Measurements from ENCODE around the gene CHMP2A. TPM values are rescaled to one million over a fixed set of nuclear protein-coding genes. Genes with fewer than 3 reads are reported as not detected.

CHMP2A gene
- total and polyA plus RNA-seq, 2 of the 8 experiments (the other 6 are each of a cell fraction or from before 2014, with no cell fraction given) = 70.0 to 132 TPM

DNA sequence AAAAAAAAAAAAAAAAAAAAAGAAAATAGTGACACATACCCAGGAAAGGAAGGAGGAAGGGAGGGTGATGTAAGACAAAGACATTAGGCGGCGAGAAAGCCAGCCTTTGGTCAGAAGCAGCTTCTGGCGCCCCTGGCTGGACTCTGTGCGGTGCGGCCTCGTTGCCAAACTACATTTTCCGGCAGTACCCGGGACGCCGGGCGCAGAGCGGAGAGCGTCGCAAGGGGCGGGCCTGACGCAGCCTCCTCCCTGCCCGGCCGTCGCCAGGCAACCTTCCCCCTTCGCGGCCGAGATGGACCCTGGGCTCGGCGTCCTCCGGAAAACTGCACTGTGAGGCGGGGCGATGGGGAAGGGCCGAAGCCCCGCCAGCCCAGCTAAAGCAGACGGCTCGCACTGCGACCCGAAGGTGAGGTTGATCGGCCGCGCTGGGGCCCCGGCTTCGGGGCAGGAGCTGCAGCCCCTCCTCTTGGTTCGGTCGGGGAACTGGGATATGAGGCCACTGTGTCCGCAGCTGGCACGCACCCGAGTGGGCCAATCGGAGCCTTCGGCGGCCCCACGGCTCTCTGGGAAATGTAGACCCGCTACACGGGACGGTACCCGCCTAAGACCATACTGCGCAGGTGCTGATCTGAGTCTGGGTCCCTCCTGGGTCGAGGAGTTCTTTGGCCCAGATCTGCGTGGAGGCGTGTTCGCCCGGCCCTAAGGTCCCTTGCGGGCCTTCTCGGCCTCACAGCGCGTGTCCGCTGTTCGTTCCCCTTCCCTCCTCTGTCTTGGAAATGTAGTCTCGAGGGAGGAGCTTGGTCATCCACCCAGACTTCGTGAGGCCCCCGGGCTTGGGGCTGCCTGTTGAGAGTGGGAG lies 20.5 kb upstream of the CHMP2A start (continued):
- TF ChIP-seq, protein P1, sequence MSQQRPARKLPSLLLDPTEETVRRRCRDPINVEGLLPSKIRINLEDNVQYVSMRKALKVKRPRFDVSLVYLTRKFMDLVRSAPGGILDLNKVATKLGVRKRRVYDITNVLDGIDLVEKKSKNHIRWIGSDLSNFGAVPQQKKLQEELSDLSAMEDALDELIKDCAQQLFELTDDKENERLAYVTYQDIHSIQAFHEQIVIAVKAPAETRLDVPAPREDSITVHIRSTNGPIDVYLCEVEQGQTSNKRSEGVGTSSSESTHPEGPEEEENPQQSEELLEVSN (IDR thresholded peaks at IDR 0.05) = peak; percentile 23; the same call in 1 of the 2 replicates
- TF ChIP-seq BRCA1 (IDR thresholded peaks at IDR 0.05; ENCODE audit: low read depth, low read length) (no peak), EGR1 (IDR thresholded peaks at IDR 0.05; ENCODE audit: borderline replicate concordance, low read depth, low read length) (no peak), KDM5A (IDR thresholded peaks at IDR 0.05; ENCODE audit: low read length) (no peak), JUN (IDR thresholded peaks at IDR 0.05; ENCODE audit: low read depth, low read length) (no peak), TBP (IDR thresholded peaks at IDR 0.05; ENCODE audit: low read depth, low read length) (no peak), ZNF274 (IDR thresholded peaks at IDR 0.05; ENCODE audit: borderline replicate concordance, extremely low read depth, low read length) (no peak), CHD2 (IDR thresholded peaks at IDR 0.05; ENCODE audit: low read length) (no peak), POLR2A (IDR thresholded peaks at IDR 0.05; ENCODE audit: control extremely low read depth in 1 of 2, low read depth in 2 of 2, low read length in 2 of 2) (peak in 1 of 2 experiments; percentile 73; a peak in 2 of 3 replicates), RXRA (IDR thresholded peaks at IDR 0.05; ENCODE audit: insufficient read depth, low read depth, low read length) (no peak), BCL11A (IDR thresholded peaks at IDR 0.05; ENCODE audit: low read depth in 2 of 2, low read length in 2 of 2) (no peak), NANOG (IDR thresholded peaks at IDR 0.05; ENCODE audit: insufficient read depth, low read depth, low read length, poor library complexity, severe bottlenecking) (no peak), CEBPB (IDR thresholded peaks at IDR 0.05; ENCODE audit: low read depth, low read length) (no peak), RBBP5 (IDR thresholded peaks at IDR 0.05; ENCODE audit: borderline replicate concordance, low read depth, low read length) (0 out of 2 replicates have a peak, but pooled peaks have one; percentile 39), YY1 (IDR thresholded peaks at IDR 0.05; ENCODE audit: low read depth, low read length) (no peak), HDAC6 (IDR thresholded peaks at IDR 0.05; ENCODE audit: low read depth, low read length) (no peak), SP1 (IDR thresholded peaks at IDR 0.05; ENCODE audit: low read depth, low read length) (peak; percentile 76; the same call in 1 of the 2 replicates), FOSL1 (IDR thresholded peaks at IDR 0.05; ENCODE audit: insufficient read depth, low read depth, low read length) (no peak), CBX8 (IDR thresholded peaks at IDR 0.05; ENCODE audit: borderline replicate concordance, low read depth, low read length) (no peak), CBX5 (IDR thresholded peaks at IDR 0.05; ENCODE audit: low read depth, low read length) (no peak)
- TF ChIP-seq, protein P2, sequence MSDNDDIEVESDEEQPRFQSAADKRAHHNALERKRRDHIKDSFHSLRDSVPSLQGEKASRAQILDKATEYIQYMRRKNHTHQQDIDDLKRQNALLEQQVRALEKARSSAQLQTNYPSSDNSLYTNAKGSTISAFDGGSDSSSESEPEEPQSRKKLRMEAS (IDR thresholded peaks at IDR 0.05) = no peak
- TF ChIP-seq, protein P3, sequence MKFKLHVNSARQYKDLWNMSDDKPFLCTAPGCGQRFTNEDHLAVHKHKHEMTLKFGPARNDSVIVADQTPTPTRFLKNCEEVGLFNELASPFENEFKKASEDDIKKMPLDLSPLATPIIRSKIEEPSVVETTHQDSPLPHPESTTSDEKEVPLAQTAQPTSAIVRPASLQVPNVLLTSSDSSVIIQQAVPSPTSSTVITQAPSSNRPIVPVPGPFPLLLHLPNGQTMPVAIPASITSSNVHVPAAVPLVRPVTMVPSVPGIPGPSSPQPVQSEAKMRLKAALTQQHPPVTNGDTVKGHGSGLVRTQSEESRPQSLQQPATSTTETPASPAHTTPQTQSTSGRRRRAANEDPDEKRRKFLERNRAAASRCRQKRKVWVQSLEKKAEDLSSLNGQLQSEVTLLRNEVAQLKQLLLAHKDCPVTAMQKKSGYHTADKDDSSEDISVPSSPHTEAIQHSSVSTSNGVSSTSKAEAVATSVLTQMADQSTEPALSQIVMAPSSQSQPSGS (IDR thresholded peaks at IDR 0.05; ENCODE audit: low read length) = no peak

Data from H1 (cell line).